Measurements from ENCODE around the gene IQGAP2.
A peak's percentile ranks its signal among the peaks of the same experiment; 100 is the strongest.

The IQGAP2 gene

GRCh38 chr5:76607353-76607871 is 204.3 kb downstream of the IQGAP2 start:
- DNase-seq (ENCODE audit: low read depth): no peak

- DNase-seq (ENCODE audit: low read depth): no peak
Measured at GRCh38 chr5:76608833-76609232, 205.7 kb downstream of the IQGAP2 start.

- no peak for DNase-seq (ENCODE audit: low read depth)
Measured at GRCh38 chr5:76610196-76610595, 207.1 kb downstream of the IQGAP2 start.

- DNase-seq (ENCODE audit: low read depth): no peak
Measured at GRCh38 chr5:76612942-76613341, 209.9 kb downstream of the IQGAP2 start.

- no peak for DNase-seq (ENCODE audit: low read depth)
Measured at GRCh38 chr5:76615759-76616158, 212.7 kb downstream of the IQGAP2 start.

- no peak for DNase-seq (ENCODE audit: low read depth)
Measured at GRCh38 chr5:76616206-76616605, 213.1 kb downstream of the IQGAP2 start.

GRCh38 chr5:76617229-76617628 is 214.1 kb downstream of the IQGAP2 start:
- DNase-seq (ENCODE audit: low read depth): no peak

- no peak for DNase-seq (ENCODE audit: low read depth)
Measured at GRCh38 chr5:76617675-76618074, 214.6 kb downstream of the IQGAP2 start.

- DNase-seq (ENCODE audit: low read depth): no peak
Measured at GRCh38 chr5:76620166-76620565, 217.1 kb downstream of the IQGAP2 start.

GRCh38 chr5:76622076-76622475 is 219.0 kb downstream of the IQGAP2 start:
- no peak for DNase-seq (ENCODE audit: low read depth)

- no peak for DNase-seq (ENCODE audit: low read depth)
Measured at GRCh38 chr5:76622973-76623596, 220.0 kb downstream of the IQGAP2 start, which contains the start of gene F2RL2. F2RL2 (minus strand) TSS chr5:76623403; CDS start chr5:76623230, 173 bp downstream.

GRCh38 chr5:76625087-76625815 is 222.2 kb downstream of the IQGAP2 start:
- no peak for DNase-seq (ENCODE audit: low read depth)

- DNase-seq (ENCODE audit: low read depth): no peak
Measured at GRCh38 chr5:76626738-76627137, 223.7 kb downstream of the IQGAP2 start.

- DNase-seq (ENCODE audit: low read depth): no peak
Measured at GRCh38 chr5:76634661-76635060, 231.6 kb downstream of the IQGAP2 start.

GRCh38 chr5:76637490-76637889 is 234.4 kb downstream of the IQGAP2 start:
- DNase-seq (ENCODE audit: low read depth): no peak

GRCh38 chr5:76638479-76638878 is 235.4 kb downstream of the IQGAP2 start:
- no peak for DNase-seq (ENCODE audit: low read depth)

GRCh38 chr5:76641514-76642120 is 238.5 kb downstream of the IQGAP2 start:
- DNase-seq (ENCODE audit: low read depth): peak; percentile 51

- no peak for DNase-seq (ENCODE audit: low read depth)
Measured at GRCh38 chr5:76642390-76643040, 239.4 kb downstream of the IQGAP2 start.

- no peak for DNase-seq (ENCODE audit: low read depth)
Measured at GRCh38 chr5:76643371-76643770, 240.3 kb downstream of the IQGAP2 start.

GRCh38 chr5:76649140-76649539 is 246.1 kb downstream of the IQGAP2 start:
- no peak for DNase-seq (ENCODE audit: low read depth)

- no peak for DNase-seq (ENCODE audit: low read depth)
Measured at GRCh38 chr5:76652809-76653414, 249.8 kb downstream of the IQGAP2 start.

GRCh38 chr5:76657091-76657490 is 254.0 kb downstream of the IQGAP2 start:
- DNase-seq (ENCODE audit: low read depth): no peak
